Measurements from ENCODE around the gene PRR5L. TPM values are rescaled to one million over a fixed set of nuclear protein-coding genes. Genes with fewer than 3 reads are reported as not detected.
A peak's percentile ranks its signal among the peaks of the same experiment; 100 is the strongest.

The PRR5L gene
- total RNA-seq, 2 donors from 2014 or later = 3.2 to 11.8 TPM

GRCh38 chr11:36493332-36493731 lies 197.2 kb downstream of the PRR5L start:
- Histone ChIP-seq H3K9me3 (no peaks in the 10 kb centered on the region), H3K4me3 (no peak overlapping the region), H3K4me1 (ENCODE audit: control insufficient read depth in 1 of 2, low read depth in 2 of 2) (peaks cover 0 to 2% of the 10 kb centered on the region in 2 donors), H3K27me3 (replicated peaks; ENCODE audit: insufficient read depth) (no peaks in the 10 kb centered on the region), H3K27ac (no peak overlapping the region), H3K36me3 (peaks cover 30% of the 10 kb centered on the region)
- DNase-seq (ENCODE audit: low spot score) = no peak
- ATAC-seq (ENCODE audit: insufficient number of reproducible peaks, low FRiP score, low read depth) = no peak
- TF ChIP-seq, protein P1, sequence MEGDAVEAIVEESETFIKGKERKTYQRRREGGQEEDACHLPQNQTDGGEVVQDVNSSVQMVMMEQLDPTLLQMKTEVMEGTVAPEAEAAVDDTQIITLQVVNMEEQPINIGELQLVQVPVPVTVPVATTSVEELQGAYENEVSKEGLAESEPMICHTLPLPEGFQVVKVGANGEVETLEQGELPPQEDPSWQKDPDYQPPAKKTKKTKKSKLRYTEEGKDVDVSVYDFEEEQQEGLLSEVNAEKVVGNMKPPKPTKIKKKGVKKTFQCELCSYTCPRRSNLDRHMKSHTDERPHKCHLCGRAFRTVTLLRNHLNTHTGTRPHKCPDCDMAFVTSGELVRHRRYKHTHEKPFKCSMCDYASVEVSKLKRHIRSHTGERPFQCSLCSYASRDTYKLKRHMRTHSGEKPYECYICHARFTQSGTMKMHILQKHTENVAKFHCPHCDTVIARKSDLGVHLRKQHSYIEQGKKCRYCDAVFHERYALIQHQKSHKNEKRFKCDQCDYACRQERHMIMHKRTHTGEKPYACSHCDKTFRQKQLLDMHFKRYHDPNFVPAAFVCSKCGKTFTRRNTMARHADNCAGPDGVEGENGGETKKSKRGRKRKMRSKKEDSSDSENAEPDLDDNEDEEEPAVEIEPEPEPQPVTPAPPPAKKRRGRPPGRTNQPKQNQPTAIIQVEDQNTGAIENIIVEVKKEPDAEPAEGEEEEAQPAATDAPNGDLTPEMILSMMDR (IDR thresholded peaks at IDR 0.05) = no peak

GRCh38 chr11:36498721-36499120 lies 202.6 kb downstream of the PRR5L start:
- Histone ChIP-seq H3K9me3 (no peaks in the 10 kb centered on the region), H3K4me1 (ENCODE audit: control insufficient read depth in 1 of 2, low read depth in 2 of 2) (peaks cover 26 to 42% of the 10 kb centered on the region in 2 donors), H3K27me3 (replicated peaks; ENCODE audit: insufficient read depth) (no peaks in the 10 kb centered on the region), H3K4me3 (no peak overlapping the region), H3K36me3 (peaks cover 10% of the 10 kb centered on the region), H3K27ac (no peak overlapping the region)
- ATAC-seq (ENCODE audit: insufficient number of reproducible peaks, low FRiP score, low read depth) (no peak), DNase-seq (ENCODE audit: low spot score) (no peak)
- TF ChIP-seq, protein P1 (IDR thresholded peaks at IDR 0.05) = no peak

- Histone ChIP-seq H3K36me3 (peaks cover 10% of the 10 kb centered on the region), H3K9me3 (no peaks in the 10 kb centered on the region), H3K4me1 (ENCODE audit: control insufficient read depth in 1 of 2, low read depth in 2 of 2) (peaks cover 26 to 42% of the 10 kb centered on the region in 2 donors), H3K27me3 (replicated peaks; ENCODE audit: insufficient read depth) (no peaks in the 10 kb centered on the region), H3K27ac (no peak overlapping the region), H3K4me3 (no peak overlapping the region)
- ATAC-seq (ENCODE audit: insufficient number of reproducible peaks, low FRiP score, low read depth) (no peak), DNase-seq (ENCODE audit: low spot score) (no peak)
- TF ChIP-seq, protein P1 (IDR thresholded peaks at IDR 0.05) = no peak
Observed at GRCh38 chr11:36499315-36499714, 203.2 kb downstream of the PRR5L start.

GRCh38 chr11:36500315-36500721 lies 204.2 kb downstream of the PRR5L start:
- TF ChIP-seq, protein P1 (IDR thresholded peaks at IDR 0.05) = no peak
- Histone ChIP-seq H3K9me3 (no peaks in the 10 kb centered on the region), H3K27ac (peak overlapping the region; percentile 6 to 77), H3K4me3 (no peak overlapping the region), H3K4me1 (ENCODE audit: control insufficient read depth in 1 of 2, low read depth in 2 of 2) (peaks cover 26 to 42% of the 10 kb centered on the region in 2 donors), H3K36me3 (peaks cover 10% of the 10 kb centered on the region), H3K27me3 (replicated peaks; ENCODE audit: insufficient read depth) (no peaks in the 10 kb centered on the region)
- ATAC-seq (ENCODE audit: insufficient number of reproducible peaks, low FRiP score, low read depth) (peak; percentile 99), DNase-seq (ENCODE audit: low spot score) (peak; percentile 21)

GRCh38 chr11:36501236-36501635 lies 205.1 kb downstream of the PRR5L start:
- TF ChIP-seq, protein P1 (IDR thresholded peaks at IDR 0.05) = no peak
- Histone ChIP-seq H3K4me1 (ENCODE audit: control insufficient read depth in 1 of 2, low read depth in 2 of 2) (peaks cover 28 to 42% of the 10 kb centered on the region in 2 donors), H3K27me3 (replicated peaks; ENCODE audit: insufficient read depth) (no peaks in the 10 kb centered on the region), H3K9me3 (no peaks in the 10 kb centered on the region), H3K27ac (peak overlapping the region in 1 of 2 donors; percentile 77), H3K36me3 (peaks cover 8% of the 10 kb centered on the region), H3K4me3 (no peak overlapping the region)
- no peak for DNase-seq (ENCODE audit: low spot score)
- no peak for ATAC-seq (ENCODE audit: insufficient number of reproducible peaks, low FRiP score, low read depth)

Data from thoracic aorta (tissue), 2 donors.